RWPE1 (cell line): Measurements from ENCODE around the gene MAG.

ENCODE experiments used
- CTCF ChIA-PET: fragments of 350-600 bp; sonication (Branson Sonifier 250); formaldehyde crosslinking; extraction: SDS; loops from one replicate; lab custom pipeline; 2021; lab: Yijun Ruan, JAX
- POLR2A ChIA-PET: fragments of 400-600 bp; formaldehyde crosslinking; extraction: SDS; loops from one replicate; lab custom pipeline; 2020; ENCODE audit warnings: antibody characterized with exemption; ENCODE audit not compliant: low non-redundant PET; lab: Yijun Ruan, JAX
- DNase-seq: peaks from one replicate; pipeline ENCODE4 v3.0.0; 2012; ENCODE audit warnings: low spot score
- H3K27ac ChIP-seq: fragments of 450-650 bp; 2 replicates; pipeline ENCODE4 v1.5.1; 2017
- TF ChIP-seq, protein P1 (sequence below): fragments of 450-650 bp; conservative IDR thresholded peaks from 2 replicates; pipeline ENCODE4 v1.5.1; 2017; ENCODE audit warnings: low read depth, mild to moderate bottlenecking

Gene MAG

DNA sequence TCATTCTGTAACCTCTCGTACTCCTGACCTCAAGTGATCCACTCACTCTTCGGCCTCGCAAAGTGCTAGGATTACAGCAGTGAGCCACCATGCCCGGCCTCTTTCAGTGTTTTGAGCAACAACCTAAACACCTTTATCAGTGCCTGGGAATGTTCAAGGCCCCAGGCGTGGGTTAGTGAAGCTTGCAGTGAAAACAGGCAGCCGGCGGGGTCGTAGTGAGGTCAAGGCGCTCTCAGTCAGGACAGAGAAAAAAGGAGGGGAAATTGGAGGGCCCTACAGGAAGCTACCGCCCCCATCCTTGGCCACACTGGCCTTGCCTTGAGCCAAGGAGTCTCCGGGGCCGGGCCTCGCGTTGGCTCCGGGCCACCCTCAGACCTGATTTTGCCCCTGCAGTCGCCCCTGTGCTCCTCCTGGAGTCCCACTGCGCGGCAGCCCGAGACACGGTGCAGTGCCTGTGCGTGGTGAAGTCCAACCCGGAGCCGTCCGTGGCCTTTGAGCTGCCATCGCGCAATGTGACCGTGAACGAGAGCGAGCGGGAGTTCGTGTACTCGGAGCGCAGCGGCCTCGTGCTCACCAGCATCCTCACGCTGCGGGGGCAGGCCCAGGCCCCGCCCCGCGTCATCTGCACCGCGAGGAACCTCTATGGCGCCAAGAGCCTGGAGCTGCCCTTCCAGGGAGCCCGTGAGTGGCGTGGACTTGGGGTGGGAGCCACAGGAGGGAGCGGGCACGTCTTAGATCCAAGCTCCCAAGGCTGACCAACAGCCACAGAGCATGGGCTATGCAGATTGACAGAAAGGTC is 17.7 kb downstream of the MAG start:
- TF ChIP-seq, protein P1, sequence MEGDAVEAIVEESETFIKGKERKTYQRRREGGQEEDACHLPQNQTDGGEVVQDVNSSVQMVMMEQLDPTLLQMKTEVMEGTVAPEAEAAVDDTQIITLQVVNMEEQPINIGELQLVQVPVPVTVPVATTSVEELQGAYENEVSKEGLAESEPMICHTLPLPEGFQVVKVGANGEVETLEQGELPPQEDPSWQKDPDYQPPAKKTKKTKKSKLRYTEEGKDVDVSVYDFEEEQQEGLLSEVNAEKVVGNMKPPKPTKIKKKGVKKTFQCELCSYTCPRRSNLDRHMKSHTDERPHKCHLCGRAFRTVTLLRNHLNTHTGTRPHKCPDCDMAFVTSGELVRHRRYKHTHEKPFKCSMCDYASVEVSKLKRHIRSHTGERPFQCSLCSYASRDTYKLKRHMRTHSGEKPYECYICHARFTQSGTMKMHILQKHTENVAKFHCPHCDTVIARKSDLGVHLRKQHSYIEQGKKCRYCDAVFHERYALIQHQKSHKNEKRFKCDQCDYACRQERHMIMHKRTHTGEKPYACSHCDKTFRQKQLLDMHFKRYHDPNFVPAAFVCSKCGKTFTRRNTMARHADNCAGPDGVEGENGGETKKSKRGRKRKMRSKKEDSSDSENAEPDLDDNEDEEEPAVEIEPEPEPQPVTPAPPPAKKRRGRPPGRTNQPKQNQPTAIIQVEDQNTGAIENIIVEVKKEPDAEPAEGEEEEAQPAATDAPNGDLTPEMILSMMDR: no peak
- ChIA-PET POLR2A (interaction anchor here (1.1 kb wide), 1 partner anchor 31 kb away, joined by 5 read pairs; no protein-coding TSS in a partner anchor), CTCF (interaction anchor here (0.6 kb wide), 1 partner anchor 96 kb away, joined by 6 read pairs; no protein-coding TSS in a partner anchor)
- no peak overlapping the region for H3K27ac ChIP-seq
- no peak for DNase-seq

DNA sequence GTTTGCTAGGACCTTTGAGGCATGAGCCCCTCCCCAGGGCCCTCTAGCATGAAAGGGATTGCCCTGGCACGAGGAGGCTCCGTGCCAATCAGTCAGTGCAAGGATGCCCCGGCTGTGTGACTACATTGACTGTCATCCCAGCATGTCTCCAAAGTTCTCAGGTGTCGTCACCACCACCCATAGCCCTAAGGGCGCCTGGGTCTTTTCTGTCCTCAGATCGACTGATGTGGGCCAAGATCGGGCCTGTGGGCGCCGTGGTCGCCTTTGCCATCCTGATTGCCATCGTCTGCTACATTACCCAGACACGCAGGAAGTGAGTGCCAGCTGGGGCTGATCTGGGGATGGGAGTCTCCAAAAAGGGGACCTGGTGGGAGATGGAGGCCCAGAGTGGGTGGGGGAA is 18.4 kb downstream of the MAG start:
- no peak for DNase-seq
- ChIA-PET POLR2A (no interaction called here), CTCF (interaction anchor here (0.6 kb wide), 1 partner anchor 95 kb away, joined by 6 read pairs; no protein-coding TSS in a partner anchor)
- TF ChIP-seq, protein P1: no peak
- no peak overlapping the region for H3K27ac ChIP-seq

DNA sequence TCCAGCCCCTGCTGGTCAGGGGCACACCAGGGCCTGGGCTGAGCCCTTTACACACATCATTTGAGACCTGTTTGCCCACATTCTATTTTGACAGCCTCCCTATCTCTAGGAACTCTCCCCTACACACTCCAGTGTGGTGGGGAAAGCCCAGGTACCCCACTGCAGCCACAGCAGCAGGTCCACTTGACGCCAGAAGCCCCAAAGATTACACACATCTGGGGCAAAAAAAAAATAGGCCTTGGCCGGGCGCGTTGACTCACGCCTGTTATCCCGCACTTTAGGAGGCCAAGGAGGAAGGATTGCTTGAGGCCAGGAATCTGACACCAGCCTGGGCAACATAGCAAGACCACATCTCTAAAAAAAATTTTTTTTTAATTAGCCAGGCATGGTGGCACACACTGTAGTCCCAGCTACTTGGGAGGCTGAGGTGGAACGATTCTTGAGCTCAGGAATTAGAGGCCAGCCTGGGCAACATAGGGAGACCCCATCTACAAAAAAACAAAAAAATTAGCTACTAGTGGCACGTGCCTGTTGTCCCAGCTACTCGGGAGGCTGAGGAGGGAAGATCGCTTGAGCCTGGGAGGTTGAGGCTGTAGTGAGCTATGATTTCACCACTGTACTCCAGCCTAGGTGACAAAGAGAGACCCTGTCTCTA is 19.0 kb downstream of the MAG start:
- H3K27ac ChIP-seq: no peak overlapping the region
- TF ChIP-seq, protein P1: no peak
- POLR2A ChIA-PET: no interaction called here

GRCh38 chr19:35311901-35312665 is 20.1 kb downstream of the MAG start:
- POLR2A ChIA-PET: interaction anchor here (0.5 kb wide), 1 partner anchor 37 kb away, joined by 4 read pairs; no protein-coding TSS in a partner anchor
- CTCF ChIA-PET: interaction anchor here (0.6 kb wide), 1 partner anchor 266 kb away, joined by 3 read pairs; no protein-coding TSS in a partner anchor
- no peak for DNase-seq

More for the DNA sequence above, 19.0 kb downstream of the MAG start:
- CTCF ChIA-PET: no interaction called here
- no peak for DNase-seq

DNA sequence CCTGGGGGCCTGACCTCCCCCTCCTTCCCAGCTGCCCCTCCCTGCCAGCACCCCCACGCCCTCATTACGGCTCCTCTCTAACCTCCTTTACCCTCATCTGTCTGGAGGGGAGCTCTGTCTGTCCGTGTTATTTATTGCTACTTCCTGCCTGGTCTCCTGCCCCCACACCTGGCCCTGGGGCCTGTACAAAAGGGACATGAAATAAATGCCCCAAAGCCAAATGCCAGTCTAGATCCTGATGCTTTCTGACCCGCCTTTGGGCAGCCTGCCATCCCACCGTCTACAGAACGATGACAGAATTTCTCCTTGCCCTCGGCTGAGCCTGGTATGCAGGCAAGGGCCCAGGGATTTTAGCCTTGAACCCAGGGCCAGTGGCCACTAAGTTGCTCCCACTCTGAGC is 21.6 kb downstream of the MAG start:
- ChIA-PET POLR2A (no interaction called here), CTCF (interaction anchor here (0.6 to 1.4 kb wide), 3 partner anchors 44 to 507 kb away, joined by 3 to 6 read pairs (median 4); no protein-coding TSS in a partner anchor)
- TF ChIP-seq, protein P1: no peak
- DNase-seq: no peak
- peak overlapping the region; percentile 32 for H3K27ac ChIP-seq

More at GRCh38 chr19:35311901-35312665, 20.1 kb downstream of the MAG start:
- no peak overlapping the region; the same call in 1 of the 2 replicates for H3K27ac ChIP-seq
- TF ChIP-seq, protein P1: no peak
